ENCODE results near the gene SPATA13.
"Not testable (repeated sequence)": the region's sequence is repeated elsewhere in the genome, so short reads cannot be mapped to it uniquely, and the experiment has no call there.

The SPATA13 gene

DNA sequence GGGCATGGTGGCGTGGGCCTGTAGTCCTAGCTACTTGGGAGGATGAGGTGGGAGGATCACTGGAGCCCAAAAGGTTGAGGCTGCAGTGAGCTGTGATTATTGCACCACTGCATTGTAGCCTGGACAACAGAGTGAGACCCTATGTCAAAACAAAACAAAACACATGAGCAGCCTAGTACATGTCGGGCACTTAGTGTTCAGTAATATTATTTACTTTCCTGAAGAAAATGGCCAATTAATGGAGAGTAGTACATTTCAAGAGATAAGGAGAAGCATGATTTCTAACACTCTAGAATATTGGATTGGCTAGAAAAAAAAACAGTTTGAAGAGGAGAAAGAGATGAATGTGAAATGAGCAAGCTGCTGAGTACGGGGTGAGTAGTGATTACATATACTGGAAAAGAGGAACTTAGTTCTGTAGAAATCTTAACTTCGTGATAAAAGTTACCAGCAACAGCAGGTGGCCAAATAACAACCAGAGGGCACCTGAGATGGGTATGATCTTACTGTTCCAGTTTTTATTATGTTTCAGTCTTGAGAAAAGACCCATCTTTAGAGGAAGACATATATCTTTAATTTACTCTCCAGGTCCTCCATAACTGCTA is 36.2 kb downstream of the SPATA13 start:
- no peak for DNase-seq (ENCODE audit: low spot score)

DNA sequence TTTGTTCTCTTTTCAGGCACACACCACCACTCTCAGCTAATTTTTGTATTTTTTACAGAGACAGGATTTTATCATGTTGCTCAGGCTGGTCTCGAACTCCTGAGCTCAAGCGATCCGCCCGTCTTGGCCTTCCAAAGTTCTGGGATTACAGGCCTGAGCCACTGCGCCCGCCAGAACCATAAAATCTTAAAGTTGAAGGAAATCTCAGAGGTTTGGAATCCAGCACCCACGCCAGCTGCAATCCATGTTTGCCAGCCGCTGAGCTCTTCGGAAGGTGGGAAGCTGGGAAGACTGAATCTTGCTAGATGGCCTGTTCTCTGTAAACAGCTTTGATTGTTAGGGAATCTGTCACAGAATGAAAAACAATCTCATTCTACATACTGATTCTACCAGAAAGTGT is 38.5 kb downstream of the SPATA13 start:
- no peak for DNase-seq (ENCODE audit: low spot score)

DNA sequence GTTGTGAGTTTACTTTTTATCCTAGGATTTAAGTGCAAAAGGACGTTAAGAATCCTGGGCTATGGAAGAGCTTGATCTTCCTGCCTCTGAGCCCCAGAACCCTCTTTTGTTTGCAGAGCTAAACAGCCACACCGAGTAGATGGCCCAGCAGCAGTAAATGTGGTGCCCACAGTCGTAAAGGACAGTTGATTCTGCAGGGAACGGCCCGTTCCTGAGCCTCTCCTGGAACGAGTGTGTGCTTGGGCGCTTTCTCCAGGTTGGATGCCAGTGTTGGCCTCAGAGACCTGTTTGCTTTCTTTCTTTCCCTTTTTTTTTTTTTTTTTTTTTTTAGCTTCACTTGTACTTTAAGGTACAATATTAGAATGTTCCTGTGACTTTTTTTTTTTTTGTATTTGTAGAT is 41.7 kb downstream of the SPATA13 start:
- no peak for DNase-seq (ENCODE audit: low spot score)

DNA sequence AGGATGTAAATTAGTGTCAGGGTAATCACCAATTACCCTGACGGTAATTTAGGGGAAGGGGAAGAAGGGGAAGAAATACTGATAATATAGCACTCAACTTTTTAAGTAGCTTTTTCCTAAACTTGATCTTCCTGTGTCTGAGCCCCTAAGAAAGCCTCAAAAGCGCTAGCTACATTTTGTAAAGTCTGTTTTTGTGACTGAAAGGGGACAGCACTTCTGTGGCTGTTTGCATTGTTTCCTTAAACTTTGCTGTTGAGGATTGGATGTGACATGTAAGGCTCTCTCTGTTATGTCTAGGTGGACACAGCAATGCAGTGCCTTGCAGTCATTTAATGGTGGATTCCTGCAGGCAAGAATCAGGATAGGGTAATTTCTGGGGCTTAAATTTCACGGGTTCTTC is 42.8 kb downstream of the SPATA13 start:
- DNase-seq (ENCODE audit: low spot score), result no peak

DNA sequence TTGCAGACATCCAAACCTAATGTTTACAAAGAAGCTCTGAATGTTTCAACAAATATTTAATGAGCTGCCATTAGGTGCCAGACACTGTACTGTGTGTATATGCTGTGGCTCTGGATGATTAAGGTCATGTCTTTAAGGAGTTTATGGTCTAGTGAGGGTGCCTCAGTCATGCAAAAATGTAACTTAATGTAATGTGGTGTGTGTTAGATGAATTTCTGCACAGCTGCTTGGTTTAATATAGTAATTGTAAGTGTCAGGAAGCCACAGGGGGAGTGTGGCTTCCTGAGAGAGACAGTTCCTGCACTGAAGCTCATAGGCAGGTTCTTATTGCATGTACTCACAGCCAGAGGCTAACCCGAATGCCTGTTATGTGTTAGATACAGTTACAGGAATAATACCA is 43.3 kb downstream of the SPATA13 start:
- DNase-seq (ENCODE audit: low spot score), result no peak

DNA sequence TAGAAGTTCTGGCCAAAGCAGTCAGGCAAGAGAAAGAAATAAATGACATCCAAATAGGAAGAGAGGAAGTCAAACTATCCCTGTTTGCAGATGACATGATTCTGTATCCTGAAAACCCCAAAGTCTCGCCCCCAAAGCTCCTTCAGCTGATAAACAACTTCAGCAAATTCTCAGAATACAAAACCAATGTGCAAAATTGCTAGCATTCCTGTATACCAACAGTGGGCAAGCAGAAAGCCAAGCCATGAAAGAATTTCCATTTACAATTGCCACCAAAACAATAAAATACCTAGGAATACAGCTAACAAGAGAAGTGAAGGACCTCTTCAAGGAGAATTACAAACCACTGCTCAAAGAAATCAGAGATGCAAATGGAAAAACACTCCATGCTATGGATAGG is 44.6 kb downstream of the SPATA13 start:
- DNase-seq (ENCODE audit: low spot score), result not testable (repeated sequence)

DNA sequence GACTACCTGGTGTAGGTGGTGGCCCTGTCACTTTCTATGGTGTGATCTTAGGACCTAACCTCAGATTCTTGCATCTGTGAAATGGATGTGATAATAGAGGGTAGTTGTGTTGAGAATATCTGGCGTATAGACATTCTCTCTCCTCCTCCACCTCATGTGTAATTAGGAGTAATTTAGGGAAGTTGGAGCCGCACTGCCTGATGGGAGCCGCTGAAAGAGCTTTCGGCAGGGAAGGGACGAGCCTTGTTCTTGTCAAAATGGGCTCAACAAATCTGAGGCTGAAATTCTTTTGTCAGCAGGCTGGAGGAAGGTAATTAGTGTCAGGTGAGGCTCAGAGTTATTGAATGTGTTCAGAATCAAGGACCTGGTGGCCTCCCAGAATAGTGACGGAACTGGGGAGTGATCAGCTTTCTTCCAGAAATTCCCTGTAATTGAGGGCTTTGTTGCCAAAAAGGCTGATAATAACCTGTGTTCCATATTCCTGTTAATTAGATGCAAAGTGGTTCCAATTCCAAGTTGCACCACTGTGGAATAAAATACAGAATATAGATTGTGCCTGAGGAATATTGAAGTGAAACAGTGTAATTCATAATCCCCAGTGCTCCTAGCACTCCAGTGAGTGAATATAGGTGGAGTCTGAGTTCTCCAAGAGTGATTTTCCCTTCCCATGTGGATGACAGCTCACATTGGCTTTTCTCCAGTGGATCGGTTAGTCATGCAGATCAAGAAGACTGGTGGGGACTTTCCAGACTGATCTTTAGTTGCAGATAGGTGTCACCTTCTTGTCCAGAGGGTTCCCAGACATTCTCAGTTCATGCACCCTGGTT is 47.5 kb downstream of the SPATA13 start:
- DNase-seq (ENCODE audit: low spot score), result no peak

DNA sequence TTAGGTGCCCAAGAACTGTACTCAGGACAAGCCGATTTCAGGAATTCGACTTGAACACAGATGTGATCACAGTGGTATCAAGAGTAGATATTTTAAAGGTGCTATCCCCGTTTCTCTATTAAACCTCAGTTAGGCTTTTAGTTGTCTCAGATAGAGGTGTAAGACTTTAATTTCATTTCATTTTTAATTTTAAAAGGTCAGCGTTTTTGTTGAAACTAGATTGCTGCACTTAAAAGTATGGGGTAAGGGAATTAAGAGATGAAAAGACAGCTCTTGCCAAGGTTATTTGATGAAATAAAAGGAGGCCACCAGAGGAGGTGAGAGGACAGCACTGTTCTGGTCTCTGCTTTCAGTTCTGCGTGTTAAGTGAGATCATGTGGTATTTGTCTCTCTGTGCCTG is 48.6 kb downstream of the SPATA13 start:
- DNase-seq (ENCODE audit: low spot score), result no peak

DNA sequence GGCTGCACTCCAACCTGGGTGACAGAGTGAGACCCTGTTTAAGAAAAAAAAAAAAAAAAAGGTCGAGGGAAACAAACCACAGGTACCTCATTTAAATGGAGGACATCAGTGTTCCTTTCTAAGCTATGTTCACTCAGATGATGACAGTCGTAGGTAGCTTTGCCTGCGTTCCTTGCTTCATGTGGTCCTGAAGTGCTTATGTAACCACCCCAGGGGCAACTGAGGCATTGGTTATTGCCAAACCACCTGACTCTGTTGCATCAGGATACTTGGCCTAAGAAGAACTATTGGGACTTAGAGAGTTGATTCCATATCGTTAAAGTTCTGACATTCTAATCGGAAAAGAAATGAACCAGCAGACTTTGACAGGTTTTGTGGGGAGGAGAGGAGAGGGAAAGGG is 51.7 kb downstream of the SPATA13 start:
- no peak for DNase-seq (ENCODE audit: low spot score)

DNA sequence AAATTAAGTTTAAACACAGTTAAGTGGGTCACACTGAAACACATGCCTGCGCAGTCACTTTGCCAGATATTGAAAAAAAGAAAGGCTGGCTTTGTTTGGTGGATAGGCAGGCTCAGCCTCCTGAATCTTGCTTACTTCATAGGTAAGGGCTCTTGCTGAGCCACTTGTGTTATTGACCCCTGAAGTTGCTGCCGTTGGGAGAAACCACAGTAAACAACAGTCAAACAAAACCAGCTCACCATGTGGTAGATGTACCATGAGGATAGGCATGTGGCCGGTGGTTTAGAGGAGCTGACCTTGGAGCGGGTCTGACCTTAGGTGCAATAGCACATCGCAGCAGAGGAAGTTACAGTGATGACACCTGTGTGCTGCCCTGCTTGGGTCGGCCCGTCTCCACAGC is 52.2 kb downstream of the SPATA13 start:
- DNase-seq (ENCODE audit: low spot score), result no peak

DNA sequence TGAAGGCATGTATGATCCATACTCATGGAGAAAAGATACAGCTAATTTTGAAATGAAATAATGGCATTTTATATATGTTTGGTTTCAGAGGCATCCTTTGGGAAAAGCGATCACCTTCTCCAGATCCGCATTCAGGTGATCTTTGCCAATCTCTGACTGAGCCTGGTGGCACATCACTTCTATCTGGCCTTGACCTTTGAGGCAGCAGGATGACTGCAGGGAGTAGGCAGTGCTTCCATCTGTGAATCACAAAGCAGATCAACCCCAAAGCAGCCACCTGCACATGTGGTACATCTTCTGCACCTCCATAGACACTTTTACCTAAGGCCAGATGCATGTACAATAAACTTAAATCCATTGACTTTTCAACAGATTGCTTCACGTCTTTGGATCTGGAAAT is 53.4 kb downstream of the SPATA13 start:
- DNase-seq (ENCODE audit: low spot score), result no peak

DNA sequence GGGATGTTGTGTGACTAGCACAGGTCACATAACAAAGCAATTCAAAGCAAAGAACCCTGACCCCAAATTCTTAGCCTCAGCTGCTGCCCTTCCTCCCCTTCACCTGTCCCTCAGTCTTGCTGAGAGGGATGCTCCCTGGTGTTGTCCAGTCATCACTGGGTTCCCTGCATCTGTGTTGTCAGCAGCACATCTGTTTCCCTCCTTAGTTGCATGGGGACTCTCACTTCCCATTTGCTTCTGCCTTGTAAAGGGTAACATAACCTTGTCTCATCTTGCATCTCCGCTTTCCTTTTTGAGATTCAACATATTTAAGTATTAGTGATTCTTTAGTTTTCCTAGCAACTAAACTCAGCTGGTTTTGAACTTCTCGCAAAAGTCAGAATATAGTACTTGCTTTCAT is 54.0 kb downstream of the SPATA13 start:
- DNase-seq (ENCODE audit: low spot score), result no peak

DNA sequence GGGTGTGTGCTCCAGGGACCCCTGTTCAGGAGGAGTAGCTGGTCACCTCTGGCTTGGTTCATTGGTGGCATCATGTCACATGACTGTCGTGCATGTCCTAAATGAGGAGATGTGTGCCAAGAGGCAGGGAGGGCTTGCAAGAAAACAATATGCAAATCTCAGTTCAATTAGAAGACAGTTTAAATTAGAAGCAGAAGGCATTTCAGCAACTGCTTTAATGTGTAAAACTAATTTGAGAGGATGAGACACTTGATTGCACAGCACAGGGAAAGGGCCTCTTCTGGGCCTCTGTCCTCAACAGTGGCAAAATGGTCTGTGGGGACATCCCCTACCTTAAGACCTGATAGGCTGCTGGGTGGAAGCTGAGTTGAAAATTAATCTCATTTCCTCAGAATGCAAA is 54.6 kb downstream of the SPATA13 start:
- no peak for DNase-seq (ENCODE audit: low spot score)

DNA sequence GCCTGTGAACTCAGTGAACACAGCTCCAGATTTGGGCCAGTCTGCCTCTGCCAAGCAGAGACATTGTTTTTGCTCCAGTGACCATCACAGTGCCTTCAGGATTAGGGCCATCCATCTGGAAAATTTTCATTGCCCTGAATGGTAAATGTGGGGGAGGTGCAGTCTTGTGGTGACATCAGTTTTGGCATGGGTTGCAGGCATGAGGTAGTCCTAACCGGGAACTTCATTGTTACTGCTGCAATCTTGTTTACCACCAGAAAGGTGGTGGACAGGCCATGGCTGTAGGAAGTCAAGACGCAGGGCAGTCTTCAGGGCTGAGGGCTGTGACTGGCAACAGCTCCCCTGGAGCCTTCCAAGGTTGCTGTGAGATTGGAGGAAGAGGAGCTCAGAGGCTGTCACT is 55.2 kb downstream of the SPATA13 start:
- DNase-seq (ENCODE audit: low spot score), result no peak

DNA sequence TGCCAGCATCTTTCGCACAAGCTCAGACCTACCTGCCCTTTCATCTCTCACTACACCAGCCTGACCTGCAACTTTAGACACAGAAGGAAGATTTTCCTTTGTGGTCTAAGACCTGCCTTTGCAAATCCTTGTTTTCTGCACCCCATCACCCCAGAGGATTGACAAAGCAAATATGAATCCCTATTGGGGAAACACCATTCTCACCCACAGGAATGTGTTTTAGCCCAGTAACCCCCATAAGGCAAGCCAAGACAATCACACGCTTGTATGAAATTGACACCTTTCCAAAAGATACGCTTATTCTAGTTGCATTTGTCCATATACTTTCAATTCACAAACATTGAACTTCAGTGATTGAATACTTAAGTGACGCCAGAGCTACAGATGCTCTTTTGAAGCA is 55.7 kb downstream of the SPATA13 start:
- DNase-seq (ENCODE audit: low spot score), result no peak

DNA sequence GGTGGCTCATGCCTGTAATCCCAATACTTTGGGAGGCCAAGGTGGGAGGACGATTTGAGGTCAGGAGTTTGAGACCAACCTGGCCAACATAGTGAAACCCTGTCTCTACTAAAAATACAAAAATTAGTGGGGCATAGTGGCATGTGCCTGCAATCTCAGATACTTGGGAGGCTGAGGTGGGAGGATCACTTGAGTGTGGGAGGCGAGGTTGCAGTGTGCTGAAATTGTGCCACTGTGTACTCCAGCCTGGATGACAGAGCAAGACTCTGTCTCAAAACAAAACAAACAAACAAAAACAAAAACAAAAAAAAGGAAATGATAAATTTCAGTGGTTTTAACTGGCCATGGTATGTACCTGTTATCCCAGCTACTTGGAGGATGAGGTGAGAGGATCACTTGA is 56.3 kb downstream of the SPATA13 start:
- not testable (repeated sequence) for DNase-seq (ENCODE audit: low spot score)

DNA sequence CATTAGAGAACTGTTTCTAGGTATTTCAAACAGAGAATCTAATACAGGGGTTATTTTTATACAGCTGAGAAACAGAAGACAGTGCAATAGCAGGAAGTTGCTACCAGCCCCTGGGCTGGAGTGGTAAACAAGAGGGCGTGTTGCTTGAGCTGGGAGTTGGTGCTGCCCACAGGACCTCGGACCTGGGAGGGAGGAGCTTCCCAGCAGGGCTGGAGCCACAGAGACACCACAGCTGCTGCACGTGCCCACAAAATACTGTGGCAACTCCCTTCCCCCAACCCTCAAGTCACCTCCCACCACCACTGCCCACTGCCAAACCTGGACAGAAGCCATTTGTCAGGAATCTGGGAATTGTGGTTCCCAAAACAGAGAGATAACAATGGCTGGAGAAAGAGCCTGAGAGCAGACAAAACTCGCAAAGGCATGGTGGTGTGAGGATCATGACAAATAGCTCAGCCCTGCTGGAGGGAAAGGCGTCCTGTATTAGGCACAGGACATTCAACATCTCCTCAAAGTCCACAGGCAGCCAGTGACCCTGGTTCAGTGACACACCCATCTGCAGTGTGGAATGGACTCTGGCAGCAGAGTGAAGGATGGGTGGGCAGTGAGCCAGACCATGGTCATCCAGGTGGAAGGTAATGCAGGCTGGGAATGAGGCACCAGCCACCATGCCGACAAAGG is 57.2 kb downstream of the SPATA13 start:
- no peak for DNase-seq (ENCODE audit: low spot score)

DNA sequence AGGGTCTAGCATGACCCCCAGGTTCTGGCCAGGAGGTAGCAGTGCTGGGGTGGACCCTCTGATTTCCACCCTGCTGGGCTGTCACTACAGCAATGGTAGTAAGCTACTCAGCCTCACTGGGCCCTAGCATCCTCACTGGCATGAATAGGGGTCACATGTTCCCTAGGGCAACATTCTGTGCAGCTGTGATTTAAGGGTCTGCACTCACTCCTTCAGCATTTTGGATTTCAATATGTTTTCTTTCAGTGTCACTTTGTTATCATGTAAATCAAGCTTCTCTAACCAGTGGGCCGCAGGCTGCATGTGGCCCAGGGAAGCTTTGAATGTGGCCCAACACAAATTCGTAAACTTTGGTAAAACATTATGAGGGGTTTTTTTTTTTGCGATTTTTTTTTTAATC is 57.8 kb downstream of the SPATA13 start:
- no peak for DNase-seq (ENCODE audit: low spot score)

DNA sequence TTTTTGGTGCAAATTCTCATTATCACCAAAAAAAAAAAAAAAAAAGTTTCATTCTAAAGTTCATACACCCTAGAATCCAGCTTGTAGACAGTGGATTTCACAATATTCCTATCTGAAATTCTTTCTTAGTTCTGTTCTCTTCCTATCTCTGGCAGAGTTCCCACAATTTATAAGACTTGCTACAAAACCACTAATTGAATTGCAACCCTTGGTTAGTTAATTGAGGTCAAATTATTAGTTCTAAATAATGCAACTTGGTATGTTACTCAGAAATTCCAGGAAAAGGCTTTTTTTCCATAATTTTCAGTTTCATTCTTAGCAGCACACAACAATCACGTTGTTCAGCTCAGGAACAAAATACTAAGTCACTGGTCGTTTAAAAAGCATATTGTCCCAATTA is 58.5 kb downstream of the SPATA13 start:
- no peak for DNase-seq (ENCODE audit: low spot score)

DNA sequence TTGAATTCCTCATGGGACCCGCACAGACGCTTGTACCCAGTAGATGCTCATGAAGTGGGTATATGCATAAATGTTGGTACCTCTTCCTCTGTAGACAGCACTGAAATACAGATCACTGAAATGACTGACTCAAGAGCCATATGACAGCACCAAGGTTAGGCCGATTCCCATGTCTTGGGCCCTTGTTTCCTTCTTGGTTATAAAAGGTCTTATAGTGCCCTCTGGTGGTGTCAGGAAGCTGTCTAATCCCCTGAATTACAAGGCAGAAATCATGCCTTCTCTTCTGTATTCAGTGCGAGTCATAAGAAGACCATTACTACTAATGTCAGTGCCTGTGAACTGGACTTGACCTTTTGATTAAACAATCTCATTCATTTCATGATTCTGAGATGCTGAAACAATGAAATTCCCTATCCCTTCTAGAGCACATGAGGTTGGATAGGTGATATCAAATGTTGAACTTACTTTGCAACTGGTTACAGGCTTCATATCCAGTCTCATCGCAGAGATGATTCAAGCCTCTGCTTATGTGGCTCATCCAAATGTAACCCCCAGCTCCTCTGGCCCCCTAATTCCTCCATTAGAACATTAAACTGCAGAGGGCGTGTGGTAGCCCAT is 59.7 kb downstream of the SPATA13 start:
- DNase-seq (ENCODE audit: low spot score), result peak; percentile 72

DNA sequence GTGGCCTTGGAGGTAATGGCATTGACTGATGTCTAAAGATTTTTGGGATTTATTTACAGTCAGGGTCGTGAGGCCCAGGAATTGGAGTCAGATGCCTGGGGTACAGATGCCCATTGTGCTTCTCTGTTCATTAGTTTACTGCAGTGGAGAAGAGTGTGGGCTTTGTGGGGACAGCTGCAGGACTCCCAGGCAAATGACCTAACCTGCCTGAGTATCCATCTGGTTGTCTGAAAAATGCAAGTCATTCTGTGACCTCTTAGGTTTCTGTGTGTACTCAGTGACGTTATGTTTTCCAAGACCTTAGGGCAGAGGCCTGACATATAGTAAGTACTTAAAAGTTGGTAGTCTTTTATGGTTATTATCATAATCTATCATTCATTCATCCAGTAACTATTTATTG is 60.5 kb downstream of the SPATA13 start:
- no peak for DNase-seq (ENCODE audit: low spot score)

DNA sequence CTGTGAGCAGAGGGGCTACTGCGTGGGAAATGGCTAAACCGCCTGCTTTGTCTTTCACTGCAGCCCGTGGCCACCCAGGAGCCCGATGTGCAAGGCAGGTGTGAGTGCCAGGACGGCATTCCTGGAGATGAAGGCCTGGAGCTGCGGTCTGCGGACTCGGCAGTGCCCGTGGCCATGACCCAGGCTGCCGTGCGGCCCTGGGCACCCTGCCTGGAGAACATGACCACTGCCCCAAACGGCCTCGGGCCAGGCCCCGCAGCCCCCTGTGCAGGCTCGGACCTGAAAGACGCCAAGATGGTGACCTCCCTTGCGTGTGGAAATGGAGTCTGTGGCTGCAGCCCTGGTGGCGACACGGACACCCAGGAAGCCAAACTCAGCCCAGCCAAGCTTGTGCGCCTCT is 62.2 kb downstream of the SPATA13 start:
- DNase-seq (ENCODE audit: low spot score), result no peak

Measured in iPS-NIHi11 (cell line).